Sigmoid colon (tissue), 4 donors: ENCODE results near the gene EXOC3L1.

Source experiments
- CTCF ChIP-seq, 4 experiments: fragments of 450-650 bp in 3 of 4; fragments of 200-600 bp in 1 of 4; IDR thresholded peaks; one replicate each; pipeline ENCODE4 v1.5.1; 2016 to 2019; ENCODE audit warnings: antibody characterized with exemption in 4 of 4, mild to moderate bottlenecking in 3 of 4, moderate library complexity in 2 of 4
- EP300 ChIP-seq, 4 donors: sonication (generic); formaldehyde crosslinking; IDR thresholded peaks; one replicate each; pipeline ENCODE4 v1.6.1; 2017; ENCODE audit warnings: antibody characterized with exemption in 4 of 4
- POLR2A ChIP-seq, 2 donors: fragments of 450-650 bp; IDR thresholded peaks; one replicate each; pipeline ENCODE4 v1.6.1; 2016; ENCODE audit warnings: antibody characterized with exemption in 2 of 2, mild to moderate bottlenecking in 2 of 2, moderate library complexity in 2 of 2
- POLR2AphosphoS5 ChIP-seq, 4 donors: sonication (generic); formaldehyde crosslinking; IDR thresholded peaks; one replicate each; pipeline ENCODE4 v1.6.1; 2017; ENCODE audit warnings: antibody characterized with exemption in 4 of 4

- TF ChIP-seq POLR2AphosphoS5 (IDR thresholded peaks at IDR 0.05) (no peak), CTCF (IDR thresholded peaks at IDR 0.05) (no peak), POLR2A (IDR thresholded peaks at IDR 0.05) (no peak), EP300 (IDR thresholded peaks at IDR 0.05) (no peak)
These were observed 52.3 kb downstream of the EXOC3L1 start for GRCh38 chr16:67137605-67138004.
